ENCODE results near the gene MICA.
"Not testable (repeated sequence)": the region's sequence is repeated elsewhere in the genome, so short reads cannot be mapped to it uniquely, and the experiment has no call there.

Gene MICA

GRCh38 chr6:31450751-31451150 lies 47.4 kb downstream of the MICA start:
- no peak for DNase-seq (ENCODE audit: low read depth, low spot score)
- H3K27ac ChIP-seq = no peak overlapping the region

GRCh38 chr6:31452859-31453258 lies 49.5 kb downstream of the MICA start:
- no peak overlapping the region for H3K27ac ChIP-seq
- DNase-seq (ENCODE audit: low read depth, low spot score) = no peak

- no peak overlapping the region for H3K27ac ChIP-seq
- DNase-seq (ENCODE audit: low read depth, low spot score) = no peak
These were observed 49.9 kb downstream of the MICA start for GRCh38 chr6:31453259-31453658.

- DNase-seq (ENCODE audit: low read depth, low spot score) = not testable (repeated sequence)
These were observed 56.5 kb downstream of the MICA start for GRCh38 chr6:31459864-31460263.

GRCh38 chr6:31460361-31461025 lies 57.1 kb downstream of the MICA start:
- no peak for DNase-seq (ENCODE audit: low read depth, low spot score)
- H3K27ac ChIP-seq = no peak overlapping the region

More at GRCh38 chr6:31459864-31460263, 56.5 kb downstream of the MICA start:
- H3K27ac ChIP-seq = not testable (repeated sequence)

- DNase-seq (ENCODE audit: low read depth, low spot score) = no peak
- H3K27ac ChIP-seq = no peak overlapping the region
These were observed 58.9 kb downstream of the MICA start for GRCh38 chr6:31462026-31462963.

GRCh38 chr6:31462964-31463870 lies 59.8 kb downstream of the MICA start:
- peak; percentile 61 for DNase-seq (ENCODE audit: low read depth, low spot score)
- no peak overlapping the region for H3K27ac ChIP-seq

GRCh38 chr6:31464252-31465184 lies 61.1 kb downstream of the MICA start:
- H3K27ac ChIP-seq = no peak overlapping the region
- DNase-seq (ENCODE audit: low read depth, low spot score) = no peak
